ENCODE data around the gene ZDHHC7. TPM values are rescaled to one million over a fixed set of nuclear protein-coding genes. Genes with fewer than 3 reads are reported as not detected.
A peak's percentile ranks its signal among the peaks of the same experiment; 100 is the strongest.

Gene ZDHHC7
- total and polyA plus RNA-seq, 4 donors = 2.5 to 14.9 (median 12.1) TPM

GRCh38 chr16:85057212-85057889 is 46.0 kb upstream of the ZDHHC7 start:
- H3K27ac ChIP-seq (ENCODE audit: low read depth in 1 of 2, low read length in 2 of 2) = no peak overlapping the region
- no peaks in the 10 kb centered on the region for H3K36me3 ChIP-seq (ENCODE audit: control insufficient read depth in 4 of 4, insufficient read depth in 3 of 4, low read depth in 1 of 4, low read length in 3 of 4)
- no peaks in the 10 kb centered on the region for H3K27me3 ChIP-seq (ENCODE audit: control insufficient read depth in 4 of 4, insufficient read depth in 4 of 4, low read length in 3 of 4)
- 93% methylated on average over 9 of the region's 9 CpGs for WGBS
- no peaks in the 10 kb centered on the region for H3K9me3 ChIP-seq (ENCODE audit: control insufficient read depth in 4 of 4, low read length in 3 of 4)
- DNase-seq (ENCODE audit: low spot score) = no peak
- H3K4me1 ChIP-seq (ENCODE audit: control insufficient read depth in 4 of 4, insufficient read depth in 4 of 4, low read length in 3 of 4) = peaks cover 0 to 15% (median 8%) of the 10 kb centered on the region in 4 donors
- H3K4me3 ChIP-seq (ENCODE audit: low read depth in 1 of 3, low read length in 3 of 3) = no peak overlapping the region
- no peak for TF ChIP-seq REST (IDR thresholded peaks at IDR 0.05)
- no peak for TF ChIP-seq TAF1 (conservative IDR thresholded peaks at IDR 0.05)
- H3K9ac ChIP-seq (ENCODE audit: low read depth in 1 of 2, low read length in 2 of 2) = no peak overlapping the region

- DNase-seq (ENCODE audit: low spot score) = no peak
- Histone ChIP-seq H3K4me3 (ENCODE audit: low read depth in 1 of 3, low read length in 3 of 3) (no peak overlapping the region), H3K9ac (ENCODE audit: low read depth in 1 of 2, low read length in 2 of 2) (no peak overlapping the region), H3K27ac (ENCODE audit: low read depth in 1 of 2, low read length in 2 of 2) (peak overlapping the region in 1 of 2 donors; percentile 61), H3K27me3 (ENCODE audit: control insufficient read depth in 4 of 4, insufficient read depth in 4 of 4, low read length in 3 of 4) (no peaks in the 10 kb centered on the region), H3K9me3 (ENCODE audit: control insufficient read depth in 4 of 4, low read length in 3 of 4) (no peaks in the 10 kb centered on the region), H3K4me1 (ENCODE audit: control insufficient read depth in 4 of 4, insufficient read depth in 4 of 4, low read length in 3 of 4) (peaks cover 0 to 15% (median 8%) of the 10 kb centered on the region in 4 donors), H3K36me3 (ENCODE audit: control insufficient read depth in 4 of 4, insufficient read depth in 3 of 4, low read depth in 1 of 4, low read length in 3 of 4) (no peaks in the 10 kb centered on the region)
- 85% methylated on average over 16 of the region's 16 CpGs for WGBS
- TF ChIP-seq CTCF (IDR thresholded peaks at IDR 0.05; ENCODE audit: low read depth, low read length, missing input control) (peak; percentile 10), HNF4A (conservative IDR thresholded peaks at IDR 0.05) (no peak), RAD21 (IDR thresholded peaks at IDR 0.05) (peak in 1 of 2 donors; percentile 33), YY1 (IDR thresholded peaks at IDR 0.05) (no peak)
These were observed 44.9 kb upstream of the ZDHHC7 start for GRCh38 chr16:85056211-85056748.

- no peaks in the 10 kb centered on the region for H3K36me3 ChIP-seq (ENCODE audit: control insufficient read depth in 4 of 4, insufficient read depth in 3 of 4, low read depth in 1 of 4, low read length in 3 of 4)
- H3K9ac ChIP-seq (ENCODE audit: low read depth in 1 of 2, low read length in 2 of 2) = peak overlapping the region; percentile 18 to 23
- no peaks in the 10 kb centered on the region for H3K9me3 ChIP-seq (ENCODE audit: control insufficient read depth in 4 of 4, low read length in 3 of 4)
- peaks cover 0 to 15% (median 8%) of the 10 kb centered on the region in 4 donors for H3K4me1 ChIP-seq (ENCODE audit: control insufficient read depth in 4 of 4, insufficient read depth in 4 of 4, low read length in 3 of 4)
- H3K4me3 ChIP-seq (ENCODE audit: low read depth in 1 of 3, low read length in 3 of 3) = peak overlapping the region in 1 of 3 donors; percentile 24
- 57% methylated on average over 14 of the region's 14 CpGs for WGBS
- H3K27ac ChIP-seq (ENCODE audit: low read depth in 1 of 2, low read length in 2 of 2) = peak overlapping the region; percentile 45 to 61
- DNase-seq (ENCODE audit: low spot score) = no peak
- no peaks in the 10 kb centered on the region for H3K27me3 ChIP-seq (ENCODE audit: control insufficient read depth in 4 of 4, insufficient read depth in 4 of 4, low read length in 3 of 4)
- peak; percentile 67 for TF ChIP-seq SP1 (IDR thresholded peaks at IDR 0.05)
- no peak for TF ChIP-seq CTCF (IDR thresholded peaks at IDR 0.05; ENCODE audit: low read depth, low read length, missing input control)
- TF ChIP-seq NR2F2 (IDR thresholded peaks at IDR 0.05) = peak; percentile 36
- TF ChIP-seq REST (IDR thresholded peaks at IDR 0.05) = no peak
- TF ChIP-seq HNF4G (IDR thresholded peaks at IDR 0.05) = no peak
- TF ChIP-seq, protein P1, sequence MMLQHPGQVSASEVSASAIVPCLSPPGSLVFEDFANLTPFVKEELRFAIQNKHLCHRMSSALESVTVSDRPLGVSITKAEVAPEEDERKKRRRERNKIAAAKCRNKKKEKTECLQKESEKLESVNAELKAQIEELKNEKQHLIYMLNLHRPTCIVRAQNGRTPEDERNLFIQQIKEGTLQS (IDR thresholded peaks at IDR 0.05) = no peak
- TF ChIP-seq GABPA (IDR thresholded peaks at IDR 0.05 in 1 of 2, conservative IDR thresholded peaks at IDR 0.05 in 1 of 2) = no peak
- TF ChIP-seq EGR1 (IDR thresholded peaks at IDR 0.05; ENCODE audit: low read depth in 2 of 2) = no peak
These were observed 44.3 kb upstream of the ZDHHC7 start for GRCh38 chr16:85055493-85056210.

All from liver (tissue), 9 donors.